Measurements from ENCODE around the gene MAGEA10. TPM values are rescaled to one million over a fixed set of nuclear protein-coding genes. Genes with fewer than 3 reads are reported as not detected.

MAGEA10 gene
- total RNA-seq, 1 donor from 2014 or later, result not detected

DNA sequence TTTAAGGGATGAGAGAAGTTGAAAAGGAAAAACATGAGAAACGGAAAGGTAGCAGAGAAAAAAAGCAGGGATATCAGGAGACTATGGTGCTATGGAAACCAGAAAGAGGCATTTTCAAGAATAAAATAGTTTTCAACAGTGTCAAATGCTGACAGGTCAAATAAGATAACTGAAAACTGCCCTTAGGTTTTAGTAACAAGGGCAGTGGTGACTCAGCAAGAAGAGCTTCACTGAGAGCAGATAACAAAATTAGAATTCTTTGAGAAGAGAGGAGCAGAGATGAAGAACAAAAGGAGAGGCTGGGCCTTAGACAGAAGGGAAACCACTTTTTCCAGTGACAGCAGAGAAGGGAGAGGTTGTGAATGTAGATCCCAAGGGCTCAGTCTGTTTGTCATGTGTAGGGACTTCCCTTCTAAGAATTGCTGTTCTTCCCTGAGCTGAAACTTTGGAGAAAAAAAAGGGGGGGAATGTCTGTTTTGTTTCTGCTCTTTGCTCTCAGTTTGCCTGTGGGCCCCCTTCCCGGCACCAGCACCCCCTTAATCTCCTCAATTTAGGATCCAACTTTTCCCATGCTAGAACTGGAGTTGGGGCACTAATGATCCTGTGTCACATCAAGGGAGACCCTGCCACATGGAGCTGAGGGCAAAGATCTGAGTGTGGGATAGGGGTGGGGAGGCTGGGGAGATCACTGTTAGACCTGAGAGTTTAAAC lies 26.8 kb upstream of the MAGEA10 start:
- intact Hi-C loops (cut with DNase I), result no loop called here
- Histone ChIP-seq H3K4me3 (no peak overlapping the region), H3K9me3 (no peaks in the 10 kb centered on the region), H3K36me3 (no peaks in the 10 kb centered on the region), H3K4me1 (no peaks in the 10 kb centered on the region), H3K27me3 (ENCODE audit: low read depth) (no peaks in the 10 kb centered on the region), H3K27ac (no peak overlapping the region)
- ATAC-seq, result no peak
- TF ChIP-seq, protein P1, sequence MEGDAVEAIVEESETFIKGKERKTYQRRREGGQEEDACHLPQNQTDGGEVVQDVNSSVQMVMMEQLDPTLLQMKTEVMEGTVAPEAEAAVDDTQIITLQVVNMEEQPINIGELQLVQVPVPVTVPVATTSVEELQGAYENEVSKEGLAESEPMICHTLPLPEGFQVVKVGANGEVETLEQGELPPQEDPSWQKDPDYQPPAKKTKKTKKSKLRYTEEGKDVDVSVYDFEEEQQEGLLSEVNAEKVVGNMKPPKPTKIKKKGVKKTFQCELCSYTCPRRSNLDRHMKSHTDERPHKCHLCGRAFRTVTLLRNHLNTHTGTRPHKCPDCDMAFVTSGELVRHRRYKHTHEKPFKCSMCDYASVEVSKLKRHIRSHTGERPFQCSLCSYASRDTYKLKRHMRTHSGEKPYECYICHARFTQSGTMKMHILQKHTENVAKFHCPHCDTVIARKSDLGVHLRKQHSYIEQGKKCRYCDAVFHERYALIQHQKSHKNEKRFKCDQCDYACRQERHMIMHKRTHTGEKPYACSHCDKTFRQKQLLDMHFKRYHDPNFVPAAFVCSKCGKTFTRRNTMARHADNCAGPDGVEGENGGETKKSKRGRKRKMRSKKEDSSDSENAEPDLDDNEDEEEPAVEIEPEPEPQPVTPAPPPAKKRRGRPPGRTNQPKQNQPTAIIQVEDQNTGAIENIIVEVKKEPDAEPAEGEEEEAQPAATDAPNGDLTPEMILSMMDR (IDR thresholded peaks at IDR 0.05), result no peak
- no peak for DNase-seq

DNA sequence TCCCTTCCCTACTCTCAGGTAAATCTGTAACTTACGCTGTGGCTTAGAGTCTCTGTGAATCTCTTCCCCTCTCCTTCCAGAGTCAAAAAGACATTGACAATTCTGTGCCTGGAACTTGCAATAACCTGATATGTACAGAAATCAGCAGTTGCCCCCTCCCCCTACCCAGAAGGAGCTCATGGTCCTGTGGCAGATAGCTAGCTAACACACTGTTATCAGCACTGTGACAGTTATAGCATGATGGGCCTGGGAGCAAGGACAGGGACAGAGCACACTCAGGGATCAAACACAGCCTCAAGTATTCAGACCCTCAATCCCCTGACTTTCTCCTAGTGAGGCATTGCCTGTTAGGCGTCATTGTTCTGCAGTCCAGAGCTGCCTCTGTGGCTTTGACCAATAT lies 18.7 kb upstream of the MAGEA10 start:
- ATAC-seq (no peak), DNase-seq (no peak)
- Histone ChIP-seq H3K27ac (no peak overlapping the region), H3K9me3 (no peaks in the 10 kb centered on the region), H3K36me3 (no peaks in the 10 kb centered on the region), H3K4me3 (no peak overlapping the region), H3K27me3 (ENCODE audit: low read depth) (no peaks in the 10 kb centered on the region), H3K4me1 (no peaks in the 10 kb centered on the region)
- intact Hi-C loops (cut with DNase I), result no loop called here
- TF ChIP-seq, protein P1 (IDR thresholded peaks at IDR 0.05), result no peak

DNA sequence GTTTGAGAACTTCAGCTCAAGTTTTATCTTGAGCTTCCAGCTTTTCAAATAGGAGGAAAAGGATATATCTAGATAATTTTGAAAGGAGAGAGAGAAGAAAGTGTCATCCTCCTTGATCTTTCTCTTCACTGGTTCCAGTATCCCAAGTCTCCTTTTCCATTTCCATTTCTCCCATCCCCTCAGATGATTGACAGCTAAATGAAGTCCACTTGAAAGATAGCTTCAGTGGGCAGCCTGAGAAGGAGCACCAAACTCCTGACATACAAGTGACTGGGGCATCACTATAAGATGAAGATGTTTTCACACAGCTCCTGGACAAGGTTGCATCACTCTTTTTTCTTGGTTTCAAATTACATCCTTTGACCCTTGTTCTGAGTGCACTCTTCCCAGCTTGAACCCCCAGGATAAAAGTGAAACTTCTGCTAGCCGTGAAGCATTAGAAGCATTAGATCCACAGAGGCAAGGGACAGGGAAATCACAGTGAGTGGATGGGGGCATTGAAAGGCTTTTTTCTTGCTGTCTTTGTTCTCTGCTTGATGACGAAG lies 17.5 kb upstream of the MAGEA10 start:
- intact Hi-C loops (cut with DNase I), result no loop called here
- Histone ChIP-seq H3K4me1 (no peaks in the 10 kb centered on the region), H3K27ac (no peak overlapping the region), H3K9me3 (no peaks in the 10 kb centered on the region), H3K36me3 (no peaks in the 10 kb centered on the region), H3K27me3 (ENCODE audit: low read depth) (no peaks in the 10 kb centered on the region), H3K4me3 (no peak overlapping the region)
- no peak for ATAC-seq
- TF ChIP-seq, protein P1 (IDR thresholded peaks at IDR 0.05), result no peak
- DNase-seq, result no peak

DNA sequence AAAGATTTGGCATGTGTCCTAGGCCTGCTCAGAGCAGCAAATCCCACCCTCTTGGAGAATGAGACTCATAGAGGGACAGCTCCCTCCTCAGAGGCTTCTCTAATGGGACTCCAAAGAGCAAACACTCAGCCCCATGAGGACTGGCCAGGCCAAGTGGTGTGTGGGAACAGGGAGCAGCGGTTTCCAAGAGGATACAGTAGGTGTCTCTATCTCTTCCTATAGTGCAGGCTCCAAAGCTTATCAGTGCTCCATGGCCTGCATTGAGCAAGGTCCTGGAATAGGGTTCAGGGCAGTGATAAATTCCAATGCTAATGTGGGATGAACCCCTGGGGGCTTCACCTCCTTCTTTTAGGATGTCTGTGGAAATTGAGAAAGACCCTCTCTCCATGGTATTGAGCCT lies 15.7 kb upstream of the MAGEA10 start:
- DNase-seq (no peak), ATAC-seq (no peak)
- no peaks in the 10 kb centered on the region for H3K27me3 ChIP-seq (ENCODE audit: low read depth)
- no peaks in the 10 kb centered on the region for H3K4me1 ChIP-seq
- intact Hi-C loops (cut with DNase I), result no loop called here
- no peaks in the 10 kb centered on the region for H3K9me3 ChIP-seq
- no peak overlapping the region for H3K4me3 ChIP-seq
- no peaks in the 10 kb centered on the region for H3K36me3 ChIP-seq
- no peak overlapping the region for H3K27ac ChIP-seq
- TF ChIP-seq, protein P1 (IDR thresholded peaks at IDR 0.05), result no peak

DNA sequence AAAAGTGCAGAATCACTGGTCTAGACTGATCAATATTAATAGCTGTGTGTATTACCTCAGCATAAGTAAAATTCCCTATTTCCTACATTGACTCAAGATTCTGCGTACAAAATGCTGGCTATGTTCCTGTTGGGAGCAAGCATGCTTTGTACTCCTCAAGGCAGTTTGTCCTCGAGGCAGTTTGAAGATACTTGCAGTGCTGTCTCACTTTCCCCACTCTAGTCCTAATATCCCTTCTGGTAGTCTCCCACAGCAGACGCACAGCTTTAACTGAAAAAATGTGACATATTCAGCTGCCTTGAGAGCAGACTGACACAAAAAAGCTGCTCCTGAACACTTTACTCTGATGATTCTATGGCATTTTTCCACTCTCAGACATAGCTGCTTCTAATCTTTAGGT lies 12.9 kb upstream of the MAGEA10 start:
- H3K4me1 ChIP-seq, result no peaks in the 10 kb centered on the region
- DNase-seq (no peak), ATAC-seq (no peak)
- no peak overlapping the region for H3K4me3 ChIP-seq
- no peaks in the 10 kb centered on the region for H3K27me3 ChIP-seq (ENCODE audit: low read depth)
- H3K36me3 ChIP-seq, result no peaks in the 10 kb centered on the region
- no peak overlapping the region for H3K27ac ChIP-seq
- TF ChIP-seq, protein P1 (IDR thresholded peaks at IDR 0.05), result no peak
- intact Hi-C loops (cut with DNase I), result no loop called here
- H3K9me3 ChIP-seq, result no peaks in the 10 kb centered on the region
